Left ventricle myocardium inferior (tissue), 1 donor: ENCODE data around the gene OPHN1. TPM values are rescaled to one million over a fixed set of nuclear protein-coding genes. Genes with fewer than 3 reads are reported as not detected.

ENCODE experiments used
- DNase-seq: peaks from one replicate; pipeline ENCODE4 v3.0.0-alpha.2; 2020
- H3K27ac ChIP-seq: fragments of 200-600 bp; replicated peaks from 2 replicates; pipeline ENCODE4 v1.8.0; 2021
- H3K27me3 ChIP-seq: fragments of 200-600 bp; 2 replicates; pipeline ENCODE4 v1.8.0; 2021; ENCODE audit warnings: low read depth
- H3K36me3 ChIP-seq: fragments of 200-600 bp; 2 replicates; pipeline ENCODE4 v1.8.0; 2021
- H3K4me1 ChIP-seq: fragments of 200-600 bp; 2 replicates; pipeline ENCODE4 v1.8.0; 2021
- H3K4me3 ChIP-seq: fragments of 200-600 bp; 2 replicates; pipeline ENCODE4 v1.8.0; 2021; ENCODE audit warnings: mild to moderate bottlenecking, moderate library complexity
- H3K9me3 ChIP-seq: fragments of 200-600 bp; replicated peaks from 2 replicates; pipeline ENCODE4 v1.8.0; 2021
- CTCF ChIP-seq: fragments of 200-600 bp; IDR thresholded peaks from 2 replicates; pipeline ENCODE4 v1.8.0; 2021; ENCODE audit warnings: antibody characterized with exemption, mild to moderate bottlenecking, borderline replicate concordance
- intact Hi-C: fragments of 100-400 bp; cut with micrococcal nuclease; formaldehyde crosslinking; loops from one replicate; pipeline ENCODE4 v1.11.0; 2022
- total RNA-seq: library from RNA; stranded (reverse); fragmentation: NEBNext Ultra II Directional; extraction: Animal tissue kit (Norgen Biotek cat#: 25700); gene quantifications from one replicate; pipeline ENCODE4 v1.2.1, GENCODE V29; 2021
- donor health status: DM: no; HTN: yes; CAD: no; lungs with severe emphysema.

OPHN1 gene
- total RNA-seq, 1 donor from 2014 or later = 5.0 TPM

DNA sequence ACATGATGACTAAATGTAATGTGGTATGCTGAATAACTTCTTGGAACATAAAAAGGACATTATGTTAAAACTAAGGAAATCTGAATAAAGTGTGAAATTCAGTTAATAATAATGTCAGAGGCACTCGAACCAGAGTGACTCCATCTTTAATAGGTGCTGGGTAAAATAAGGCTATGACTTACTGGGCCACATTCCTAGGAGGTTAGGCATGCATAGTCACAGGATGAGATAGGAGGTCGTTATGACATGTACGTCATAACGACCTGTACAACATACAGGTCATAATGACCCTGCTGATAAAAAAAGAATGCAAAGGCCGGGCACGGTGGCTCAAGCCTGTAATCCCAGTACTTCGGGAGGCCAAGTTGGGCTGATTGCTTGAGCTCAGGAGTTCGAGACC lies 28.9 kb upstream of the OPHN1 start:
- Histone ChIP-seq H3K36me3 (no peaks in the 10 kb centered on the region), H3K4me3 (no peak overlapping the region), H3K27ac (no peak overlapping the region), H3K4me1 (no peaks in the 10 kb centered on the region), H3K9me3 (no peaks in the 10 kb centered on the region), H3K27me3 (no peaks in the 10 kb centered on the region)
- DNase-seq = no peak
- intact Hi-C loops = loop anchor here (5.0 kb wide), 1 partner anchor 265 kb away; no protein-coding TSS in a partner anchor
- TF ChIP-seq CTCF = no peak

DNA sequence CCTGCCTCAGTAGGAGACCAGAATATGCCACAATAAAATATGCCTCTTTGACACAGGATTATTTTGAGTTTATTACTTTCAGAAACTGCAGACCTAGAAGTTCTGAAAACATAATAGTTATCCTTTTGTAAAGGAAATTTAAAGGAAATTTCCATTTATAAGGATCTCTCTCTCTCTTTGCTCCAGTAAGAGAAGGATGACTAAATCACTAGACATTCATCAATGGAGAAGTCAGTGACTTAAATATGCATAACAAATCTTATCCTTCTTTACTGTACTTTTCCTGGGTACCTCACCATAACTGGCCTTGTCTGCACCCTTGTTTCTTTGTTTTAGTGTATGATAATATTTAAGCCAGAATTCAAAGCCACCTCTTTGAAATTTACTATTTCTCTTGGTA lies 28.3 kb upstream of the OPHN1 start:
- H3K27me3 ChIP-seq = no peaks in the 10 kb centered on the region
- intact Hi-C loops = loop anchor here (5.0 kb wide), 1 partner anchor 264 kb away; no protein-coding TSS in a partner anchor
- DNase-seq = no peak
- H3K4me3 ChIP-seq = no peak overlapping the region
- no peaks in the 10 kb centered on the region for H3K36me3 ChIP-seq
- TF ChIP-seq CTCF = no peak
- H3K27ac ChIP-seq = no peak overlapping the region
- H3K9me3 ChIP-seq = no peaks in the 10 kb centered on the region
- no peaks in the 10 kb centered on the region for H3K4me1 ChIP-seq

- no peak for DNase-seq
- TF ChIP-seq CTCF = no peak
- Histone ChIP-seq H3K27ac (no peak overlapping the region), H3K4me1 (no peaks in the 10 kb centered on the region), H3K27me3 (no peaks in the 10 kb centered on the region), H3K36me3 (no peaks in the 10 kb centered on the region), H3K9me3 (no peaks in the 10 kb centered on the region), H3K4me3 (no peak overlapping the region)
- intact Hi-C loops = loop anchor here (5.0 kb wide), 1 partner anchor 264 kb away; no protein-coding TSS in a partner anchor
Observed at GRCh38 chrX:68461093-68461492, 27.8 kb upstream of the OPHN1 start.

DNA sequence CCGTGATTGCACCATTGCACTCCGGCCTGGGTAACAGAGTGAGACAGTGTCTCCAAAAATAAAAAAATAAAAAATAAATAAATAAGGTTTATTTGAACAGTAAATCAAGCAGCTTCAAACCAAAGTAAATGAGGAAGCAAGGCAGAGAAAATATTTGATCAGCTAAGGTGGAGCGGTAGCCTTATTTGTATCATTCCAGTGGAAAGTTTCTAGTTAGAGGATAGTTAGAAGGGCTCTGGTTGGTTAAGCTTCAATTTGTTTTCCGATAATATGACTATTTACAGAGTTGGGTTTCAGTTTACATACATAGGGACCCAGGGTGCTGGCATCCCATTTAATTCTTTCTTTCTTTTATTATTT lies 21.8 kb upstream of the OPHN1 start:
- Histone ChIP-seq H3K4me3 (no peak overlapping the region), H3K9me3 (no peaks in the 10 kb centered on the region), H3K27me3 (no peaks in the 10 kb centered on the region), H3K4me1 (no peaks in the 10 kb centered on the region), H3K27ac (no peak overlapping the region), H3K36me3 (no peaks in the 10 kb centered on the region)
- TF ChIP-seq CTCF = no peak
- intact Hi-C loops = no loop called here
- DNase-seq = no peak

- no peak for DNase-seq
- Histone ChIP-seq H3K9me3 (no peaks in the 10 kb centered on the region), H3K4me1 (no peaks in the 10 kb centered on the region), H3K27me3 (no peaks in the 10 kb centered on the region), H3K4me3 (no peak overlapping the region), H3K27ac (no peak overlapping the region), H3K36me3 (no peaks in the 10 kb centered on the region)
- intact Hi-C loops = no loop called here
- no peak for TF ChIP-seq CTCF
Observed at GRCh38 chrX:68454476-68455150, 21.3 kb upstream of the OPHN1 start.

- H3K27me3 ChIP-seq = no peaks in the 10 kb centered on the region
- no peaks in the 10 kb centered on the region for H3K4me1 ChIP-seq
- TF ChIP-seq CTCF = no peak
- no peak overlapping the region for H3K4me3 ChIP-seq
- H3K36me3 ChIP-seq = no peaks in the 10 kb centered on the region
- no peak overlapping the region for H3K27ac ChIP-seq
- H3K9me3 ChIP-seq = no peaks in the 10 kb centered on the region
- DNase-seq = no peak
- intact Hi-C loops = no loop called here
Observed at GRCh38 chrX:68451720-68452119, 18.4 kb upstream of the OPHN1 start.
